ENCODE data around the gene LHFPL3.

Gene LHFPL3

GRCh38 chr7:104444017-104444416, 115.6 kb downstream of the LHFPL3 start:
- no peak overlapping the region for H3K4me3 ChIP-seq (ENCODE audit: low read depth in 1 of 2, low read length in 1 of 2)
- TF ChIP-seq CTCF (IDR thresholded peaks at IDR 0.05) = no peak
- H3K4me1 ChIP-seq (ENCODE audit: control insufficient read depth in 1 of 2, insufficient read depth in 1 of 2, low read depth in 1 of 2, low read length in 1 of 2) = no peaks in the 10 kb centered on the region

GRCh38 chr7:104445393-104445792, 117.0 kb downstream of the LHFPL3 start:
- Histone ChIP-seq H3K36me3 (no peaks in the 10 kb centered on the region), H3K4me3 (ENCODE audit: low read depth in 1 of 2, low read length in 1 of 2) (no peak overlapping the region), H3K27me3 (no peaks in the 10 kb centered on the region), H3K27ac (no peak overlapping the region), H3K4me1 (ENCODE audit: control insufficient read depth in 1 of 2, insufficient read depth in 1 of 2, low read depth in 1 of 2, low read length in 1 of 2) (no peaks in the 10 kb centered on the region), H3K9me3 (no peaks in the 10 kb centered on the region)
- no peak for TF ChIP-seq CTCF (IDR thresholded peaks at IDR 0.05)

More at GRCh38 chr7:104444017-104444416, 115.6 kb downstream of the LHFPL3 start:
- Histone ChIP-seq H3K27me3 (no peaks in the 10 kb centered on the region), H3K27ac (no peak overlapping the region), H3K36me3 (no peaks in the 10 kb centered on the region), H3K9me3 (no peaks in the 10 kb centered on the region)

GRCh38 chr7:104450861-104451260, 122.5 kb downstream of the LHFPL3 start:
- Histone ChIP-seq H3K4me1 (ENCODE audit: control insufficient read depth in 1 of 2, insufficient read depth in 1 of 2, low read depth in 1 of 2, low read length in 1 of 2) (no peaks in the 10 kb centered on the region), H3K27ac (no peak overlapping the region), H3K4me3 (ENCODE audit: low read depth in 1 of 2, low read length in 1 of 2) (no peak overlapping the region), H3K36me3 (no peaks in the 10 kb centered on the region), H3K9me3 (no peaks in the 10 kb centered on the region), H3K27me3 (no peaks in the 10 kb centered on the region)
- TF ChIP-seq CTCF (IDR thresholded peaks at IDR 0.05) = no peak

- no peaks in the 10 kb centered on the region for H3K36me3 ChIP-seq
Measured at GRCh38 chr7:104453190-104453589, 124.8 kb downstream of the LHFPL3 start.

GRCh38 chr7:104458875-104459274, 130.5 kb downstream of the LHFPL3 start:
- Histone ChIP-seq H3K4me3 (ENCODE audit: low read depth in 1 of 2, low read length in 1 of 2) (no peak overlapping the region), H3K27me3 (no peaks in the 10 kb centered on the region), H3K4me1 (ENCODE audit: control insufficient read depth in 1 of 2, insufficient read depth in 1 of 2, low read depth in 1 of 2, low read length in 1 of 2) (no peaks in the 10 kb centered on the region), H3K27ac (no peak overlapping the region), H3K36me3 (no peaks in the 10 kb centered on the region), H3K9me3 (no peaks in the 10 kb centered on the region)
- no peak for TF ChIP-seq CTCF (IDR thresholded peaks at IDR 0.05)

More at GRCh38 chr7:104453190-104453589, 124.8 kb downstream of the LHFPL3 start:
- H3K27ac ChIP-seq = no peak overlapping the region
- H3K4me1 ChIP-seq (ENCODE audit: control insufficient read depth in 1 of 2, insufficient read depth in 1 of 2, low read depth in 1 of 2, low read length in 1 of 2) = no peaks in the 10 kb centered on the region
- H3K27me3 ChIP-seq = no peaks in the 10 kb centered on the region
- no peak for TF ChIP-seq CTCF (IDR thresholded peaks at IDR 0.05)
- no peak overlapping the region for H3K4me3 ChIP-seq (ENCODE audit: low read depth in 1 of 2, low read length in 1 of 2)
- H3K9me3 ChIP-seq = no peaks in the 10 kb centered on the region

Data from neutrophil (primary cell).